GM12878 (cell line): Measurements from ENCODE around the gene INTS2. TPM values are rescaled to one million over a fixed set of nuclear protein-coding genes. Genes with fewer than 3 reads are reported as not detected.

ENCODE experiments used
- ATAC-seq: fragments of 200-7000 bp; cut with Tn5 transposase; 3 replicates; pipeline ENCODE4 v1.9.1; 2020; ENCODE audit warnings: mild to moderate bottlenecking, moderate library complexity
- BruUV-seq: library from RNA; stranded (reverse); fragments of 400-500 nt; replicated peaks from 2 replicates; lab custom pipeline; 2021; lab: Mats Ljungman, UMichigan
- CTCF ChIA-PET: fragments of 300-600 bp; sonication (Branson Sonifier 250); formaldehyde crosslinking; extraction: SDS; loops from one replicate; lab custom pipeline; 2021; ENCODE audit warnings: inconsistent platforms; lab: Yijun Ruan, JAX
- POLR2A ChIA-PET: fragments of 350-600 bp; formaldehyde crosslinking; extraction: SDS; loops from one replicate; lab custom pipeline; 2021; ENCODE audit warnings: inconsistent platforms; lab: Charles Lee
- RAD21 ChIA-PET: fragments of 300-600 bp; sonication (Branson Sonifier 250); formaldehyde crosslinking; loops from one replicate; lab custom pipeline; 2023; ENCODE audit warnings: antibody characterized with exemption; ENCODE audit not compliant: unreplicated experiment; lab: Charles Lee
- SMC1A ChIA-PET: fragments of 300-600 bp; sonication (Branson Sonifier 250); formaldehyde crosslinking; loops from one replicate; lab custom pipeline; 2023; ENCODE audit not compliant: unreplicated experiment, uncharacterized antibody; lab: Charles Lee
- DNase-seq: peaks from one replicate; pipeline ENCODE4 v3.0.0-alpha.2; 2011; ENCODE audit warnings: low read depth, low spot score
- FAIRE-seq: peaks from 3 replicates; lab custom pipeline; 2011; peaks lifted over from hg19 to GRCh38; lab: Jason Lieb, UNC
- H2AFZ ChIP-seq: 2 replicates; pipeline ENCODE4 v1.6.0; 2011; ENCODE audit warnings: low read depth, low read length, control low read depth; ENCODE audit not compliant: control insufficient read depth
- H3K27ac ChIP-seq: 2 replicates; pipeline ENCODE4 v1.5.1; 2011; ENCODE audit warnings: control low read depth; ENCODE audit not compliant: control insufficient read depth, insufficient read depth
- H3K27me3 ChIP-seq, 2 experiments: replicated peaks in 1 of 2; 2 replicates each; pipeline versions ENCODE4 v1.6.0 to v1.6.1; 2011; ENCODE audit warnings: low read length in 1 of 2; ENCODE audit not compliant: control insufficient read depth in 2 of 2, insufficient read depth in 2 of 2
- H3K36me3 ChIP-seq, 2 experiments: 2 replicates each; pipeline ENCODE4 v1.5.1; 2011; ENCODE audit warnings: low read length in 1 of 2; ENCODE audit not compliant: control insufficient read depth in 2 of 2, insufficient read depth in 2 of 2
- H3K4me1 ChIP-seq: 2 replicates; pipeline ENCODE4 v1.6.1; 2011; ENCODE audit warnings: mild to moderate bottlenecking, low read length, moderate library complexity, mixed read lengths; ENCODE audit not compliant: control insufficient read depth, insufficient read depth
- H3K4me2 ChIP-seq: 2 replicates; pipeline ENCODE4 v1.6.0; 2011; ENCODE audit warnings: control low read depth; ENCODE audit not compliant: control insufficient read depth, insufficient read depth
- H3K4me3 ChIP-seq: fragments of 200-600 bp; sonication (generic); 2 replicates; pipeline ENCODE4 v1.5.1; 2016
- H3K79me2 ChIP-seq: 2 replicates; pipeline ENCODE4 v1.6.0; 2011; ENCODE audit warnings: low read length; ENCODE audit not compliant: control insufficient read depth, insufficient read depth
- H3K9ac ChIP-seq: 2 replicates; pipeline ENCODE4 v1.8.0; 2011; ENCODE audit warnings: low read length, control low read depth, mixed read lengths; ENCODE audit not compliant: control insufficient read depth, insufficient read depth
- H3K9me3 ChIP-seq: replicated peaks from 3 replicates; pipeline ENCODE4 v1.5.1; 2011; ENCODE audit warnings: mild to moderate bottlenecking, low read length; ENCODE audit not compliant: control insufficient read depth, insufficient read depth
- H4K20me1 ChIP-seq: 2 replicates; pipeline ENCODE4 v1.6.0; 2011; ENCODE audit not compliant: control insufficient read depth, insufficient read depth
- BHLHE40 ChIP-seq, 2 experiments: fragments of 450-650 bp in 1 of 2; IDR thresholded peaks; 2 replicates each; pipeline ENCODE4 v1.6.1; 2011 to 2017; ENCODE audit warnings: low read depth in 2 of 2, borderline replicate concordance in 1 of 2, improper control_type of control experiment in 1 of 2, low read length in 1 of 2, mild to moderate bottlenecking in 1 of 2
- CBFB ChIP-seq: IDR thresholded peaks from 2 replicates; pipeline ENCODE4 v1.6.1; 2016; ENCODE audit warnings: antibody characterized with exemption, low read depth
- CHD1 ChIP-seq: IDR thresholded peaks from 2 replicates; pipeline ENCODE4 v1.6.1; 2012; ENCODE audit warnings: low read depth, low read length, improper control_type of control experiment
- GATAD2B ChIP-seq: fragments of 450-650 bp; conservative IDR thresholded peaks from 2 replicates; pipeline ENCODE4 v1.6.1; 2017; ENCODE audit warnings: low read depth, mild to moderate bottlenecking, moderate library complexity
- KLF5 ChIP-seq: fragments of 450-650 bp; IDR thresholded peaks from 2 replicates; pipeline ENCODE4 v1.6.1; 2014; ENCODE audit warnings: mild to moderate bottlenecking; ENCODE audit not compliant: partially characterized antibody
- MEF2B ChIP-seq: fragments of 450-650 bp; IDR thresholded peaks from 2 replicates; pipeline ENCODE4 v1.6.1; 2018; ENCODE audit warnings: mild to moderate bottlenecking, moderate library complexity; ENCODE audit not compliant: partially characterized antibody, poor library complexity, severe bottlenecking
- MYC ChIP-seq: IDR thresholded peaks from 2 replicates; pipeline ENCODE4 v1.6.1; 2011; ENCODE audit warnings: mild to moderate bottlenecking, low read length, moderate library complexity, inconsistent platforms; ENCODE audit not compliant: insufficient read depth, insufficient replicate concordance, insufficient read length, severe bottlenecking
- NFYA ChIP-seq: IDR thresholded peaks from 2 replicates; pipeline ENCODE4 v1.6.1; 2011; ENCODE audit warnings: low read depth, mild to moderate bottlenecking, low read length, improper control_type of control experiment, borderline replicate concordance
- PAX5 ChIP-seq: IDR thresholded peaks from 2 replicates; pipeline ENCODE4 v1.6.1; 2011; ENCODE audit warnings: low read depth, low read length, borderline replicate concordance
- POLR2A ChIP-seq: IDR thresholded peaks from 2 replicates; pipeline ENCODE4 v1.6.1; 2011; ENCODE audit warnings: low read depth, mild to moderate bottlenecking, low read length
- POU2F2 ChIP-seq: IDR thresholded peaks from 3 replicates; pipeline ENCODE4 v1.6.1; 2011; ENCODE audit warnings: low read depth, mild to moderate bottlenecking, low read length, borderline replicate concordance
- RFX5 ChIP-seq: IDR thresholded peaks from 2 replicates; pipeline ENCODE4 v1.6.1; 2011; ENCODE audit warnings: low read depth, low read length, improper control_type of control experiment
- SMC3 ChIP-seq: IDR thresholded peaks from 2 replicates; pipeline ENCODE4 v1.6.1; 2011; ENCODE audit warnings: low read length, improper control_type of control experiment, borderline replicate concordance
- SP1 ChIP-seq: IDR thresholded peaks from one replicate; pipeline ENCODE4 v1.6.1; 2011; ENCODE audit warnings: low read depth, low read length
- SRF ChIP-seq, 2 experiments: IDR thresholded peaks; 2 replicates each; pipeline ENCODE4 v1.6.1; 2011; ENCODE audit warnings: low read depth in 2 of 2, low read length in 2 of 2, mild to moderate bottlenecking in 1 of 2, moderate library complexity in 1 of 2
- WRNIP1 ChIP-seq: IDR thresholded peaks from 2 replicates; pipeline ENCODE4 v1.6.1; 2011; ENCODE audit warnings: low read depth, low read length, improper control_type of control experiment, borderline replicate concordance
- ZBED1 ChIP-seq: IDR thresholded peaks from 2 replicates; pipeline ENCODE4 v1.6.1; 2016; ENCODE audit warnings: borderline replicate concordance
- WGBS: methylation state at CpG from one replicate; pipeline ENCODE4 v1.1.6; 2016; ENCODE audit warnings: low lambda C conversion rate; ENCODE audit not compliant: insufficient replicate concordance, insufficient coverage; ENCODE audit errors: missing lambda C conversion rate; 5-methylcytosine and 5-hydroxymethylcytosine counted together
- in situ Hi-C: fragments of 300-500 bp; cut with MboI; formaldehyde crosslinking; loops from 9 replicates; pipeline ENCODE4 v1.14.3; 2018; ENCODE audit warnings: mixed read lengths
- intact Hi-C: fragments of 100-400 bp; cut with micrococcal nuclease; formaldehyde crosslinking; loops from one replicate; pipeline ENCODE4 v1.14.2; 2022; ENCODE audit not compliant: unreplicated experiment
- polyA plus RNA-seq, 11 experiments: library from polyadenylated mRNA; depleted of rRNA in 4 of 11; unstranded in 6 of 11; stranded (reverse) in 5 of 11; fragments of >200 nt; fragmentation: Nextera tagmentation in 4 of 11; fragmentation: Illumina TruSeq in 1 of 11; extraction: Ambion mirVana in 4 of 11; extraction: Trizol in 1 of 11; gene quantifications; 1 replicate in 1 of 11; 2 replicates in 10 of 11; pipeline versions ENCODE4 v1.2.1 to v1.2.3, GENCODE V29; 2011 to 2016; ENCODE audit warnings: inconsistent platforms in 2 of 11, missing spikeins in 2 of 11, low read depth in 1 of 11
- total RNA-seq, 4 experiments: library from RNA; depleted of rRNA in 3 of 4; stranded (reverse); fragments of >200 nt in 3 of 4; fragmentation: Illumina TruSeq in 1 of 4; extraction: Trizol in 1 of 4; gene quantifications; 2 replicates each; pipeline versions ENCODE4 v1.2.1 to v1.2.3, GENCODE V29; 2013 to 2021
- TF ChIP-seq, protein P1 (sequence below): IDR thresholded peaks from 2 replicates; pipeline ENCODE4 v1.6.1; 2011; ENCODE audit warnings: mild to moderate bottlenecking, low read depth, low read length, moderate library complexity; ENCODE audit not compliant: insufficient replicate concordance
- TF ChIP-seq, protein P2 (sequence below): fragments of 450-650 bp; IDR thresholded peaks from 2 replicates; pipeline ENCODE4 v1.6.1; 2016; ENCODE audit warnings: mild to moderate bottlenecking
- TF ChIP-seq, protein P3 (sequence below): IDR thresholded peaks from 2 replicates; pipeline ENCODE4 v1.6.1; 2012; ENCODE audit warnings: mild to moderate bottlenecking, low read depth, low read length

The INTS2 gene
- total and polyA plus RNA-seq, 10 of the 15 experiments (the other 5 are each of a cell fraction or from before 2014, with no cell fraction given): 2.8 to 22.2 (median 11.6) TPM

DNA sequence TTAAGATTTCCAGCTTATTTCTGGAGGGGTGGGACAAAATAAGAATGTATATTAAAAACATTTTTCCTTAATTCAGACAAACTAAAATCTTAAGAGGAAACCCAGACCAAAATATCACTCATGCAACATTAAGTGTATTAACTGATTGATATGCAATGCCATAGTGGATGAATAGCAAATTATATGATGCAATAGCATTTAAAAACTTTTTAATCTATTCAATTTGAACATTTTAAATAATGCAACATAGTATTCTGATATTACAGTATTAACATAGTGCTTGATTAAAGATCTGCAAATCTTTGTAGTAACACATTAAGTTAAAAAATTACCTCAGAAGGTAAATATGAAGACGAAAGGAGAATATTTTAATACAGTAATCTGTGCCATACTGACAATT, 15.3 kb upstream of the INTS2 start (continued):
- TF ChIP-seq, protein P1, sequence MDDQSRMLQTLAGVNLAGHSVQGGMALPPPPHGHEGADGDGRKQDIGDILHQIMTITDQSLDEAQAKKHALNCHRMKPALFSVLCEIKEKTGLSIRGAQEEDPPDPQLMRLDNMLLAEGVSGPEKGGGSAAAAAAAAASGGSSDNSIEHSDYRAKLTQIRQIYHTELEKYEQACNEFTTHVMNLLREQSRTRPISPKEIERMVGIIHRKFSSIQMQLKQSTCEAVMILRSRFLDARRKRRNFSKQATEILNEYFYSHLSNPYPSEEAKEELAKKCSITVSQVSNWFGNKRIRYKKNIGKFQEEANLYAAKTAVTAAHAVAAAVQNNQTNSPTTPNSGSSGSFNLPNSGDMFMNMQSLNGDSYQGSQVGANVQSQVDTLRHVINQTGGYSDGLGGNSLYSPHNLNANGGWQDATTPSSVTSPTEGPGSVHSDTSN: no peak
- TF ChIP-seq GATAD2B (no peak), KLF5 (no peak), MEF2B (no peak), CBFB (no peak), POU2F2 (no peak), CHD1 (no peak), WRNIP1 (no peak)
- TF ChIP-seq, protein P2, sequence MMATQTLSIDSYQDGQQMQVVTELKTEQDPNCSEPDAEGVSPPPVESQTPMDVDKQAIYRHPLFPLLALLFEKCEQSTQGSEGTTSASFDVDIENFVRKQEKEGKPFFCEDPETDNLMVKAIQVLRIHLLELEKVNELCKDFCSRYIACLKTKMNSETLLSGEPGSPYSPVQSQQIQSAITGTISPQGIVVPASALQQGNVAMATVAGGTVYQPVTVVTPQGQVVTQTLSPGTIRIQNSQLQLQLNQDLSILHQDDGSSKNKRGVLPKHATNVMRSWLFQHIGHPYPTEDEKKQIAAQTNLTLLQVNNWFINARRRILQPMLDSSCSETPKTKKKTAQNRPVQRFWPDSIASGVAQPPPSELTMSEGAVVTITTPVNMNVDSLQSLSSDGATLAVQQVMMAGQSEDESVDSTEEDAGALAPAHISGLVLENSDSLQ: no peak

DNA sequence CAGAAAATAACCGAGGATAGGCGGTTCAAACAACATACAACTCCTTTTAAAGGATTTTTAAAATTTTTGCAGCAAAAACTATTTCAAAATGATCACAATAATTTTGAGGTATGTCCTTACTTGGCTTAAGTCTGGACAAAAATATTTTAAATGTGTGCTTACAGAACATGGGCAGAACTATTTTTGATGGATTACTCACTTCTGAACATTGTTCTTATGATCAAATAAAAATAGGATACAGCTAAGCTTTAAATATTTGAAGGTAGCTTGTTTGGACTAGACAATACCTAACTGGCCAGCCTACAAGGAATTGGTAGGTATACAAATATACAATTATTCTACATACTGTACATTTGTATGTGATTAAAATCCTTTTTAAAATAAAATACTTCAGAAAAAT, 14.3 kb upstream of the INTS2 start:
- ChIA-PET POLR2A (no interaction called here), RAD21 (interaction anchor here (1.5 to 4.1 kb wide), 2 partner anchors 124 to 167 kb away, joined by 3 to 17 read pairs; no protein-coding TSS in a partner anchor), CTCF (interaction anchor here (1.2 to 3.0 kb wide), 3 partner anchors 9 to 167 kb away, joined by 3 to 17 read pairs (median 6); no protein-coding TSS in a partner anchor), SMC1A (interaction anchor here (0.6 to 6.2 kb wide), 3 partner anchors 62 to 342 kb away, joined by 3 to 28 read pairs (median 5); no protein-coding TSS in a partner anchor)
- no peak overlapping the region for H3K27ac ChIP-seq
- peaks cover 0 to 12% of the 10 kb centered on the region in 2 experiments; a peak in 2 of 4 replicates for H3K36me3 ChIP-seq
- no peak for FAIRE-seq
- intact Hi-C loops (no loop called here), in situ Hi-C loops (no loop called here)
- H3K79me2 ChIP-seq: no peaks in the 10 kb centered on the region
- H3K9ac ChIP-seq: no peak overlapping the region
- no peak for DNase-seq
- no peak overlapping the region for H2AFZ ChIP-seq
- H3K4me3 ChIP-seq: no peak overlapping the region
- no peak for ATAC-seq
- no peak overlapping the region for H3K4me2 ChIP-seq
- WGBS: 100% methylated on average over 2 of the region's 2 CpGs
- H3K9me3 ChIP-seq: no peaks in the 10 kb centered on the region
- no TSS peak for BruUV-seq
- H4K20me1 ChIP-seq: no peaks in the 10 kb centered on the region
- H3K4me1 ChIP-seq: no peaks in the 10 kb centered on the region
- H3K27me3 ChIP-seq: no peaks in the 10 kb centered on the region
- TF ChIP-seq POLR2A: no peak
- no peak for TF ChIP-seq ZBED1
- no peak for TF ChIP-seq RFX5
- no peak for TF ChIP-seq NFYA
- no peak for TF ChIP-seq SMC3
- no peak for TF ChIP-seq SP1
- TF ChIP-seq, protein P3, sequence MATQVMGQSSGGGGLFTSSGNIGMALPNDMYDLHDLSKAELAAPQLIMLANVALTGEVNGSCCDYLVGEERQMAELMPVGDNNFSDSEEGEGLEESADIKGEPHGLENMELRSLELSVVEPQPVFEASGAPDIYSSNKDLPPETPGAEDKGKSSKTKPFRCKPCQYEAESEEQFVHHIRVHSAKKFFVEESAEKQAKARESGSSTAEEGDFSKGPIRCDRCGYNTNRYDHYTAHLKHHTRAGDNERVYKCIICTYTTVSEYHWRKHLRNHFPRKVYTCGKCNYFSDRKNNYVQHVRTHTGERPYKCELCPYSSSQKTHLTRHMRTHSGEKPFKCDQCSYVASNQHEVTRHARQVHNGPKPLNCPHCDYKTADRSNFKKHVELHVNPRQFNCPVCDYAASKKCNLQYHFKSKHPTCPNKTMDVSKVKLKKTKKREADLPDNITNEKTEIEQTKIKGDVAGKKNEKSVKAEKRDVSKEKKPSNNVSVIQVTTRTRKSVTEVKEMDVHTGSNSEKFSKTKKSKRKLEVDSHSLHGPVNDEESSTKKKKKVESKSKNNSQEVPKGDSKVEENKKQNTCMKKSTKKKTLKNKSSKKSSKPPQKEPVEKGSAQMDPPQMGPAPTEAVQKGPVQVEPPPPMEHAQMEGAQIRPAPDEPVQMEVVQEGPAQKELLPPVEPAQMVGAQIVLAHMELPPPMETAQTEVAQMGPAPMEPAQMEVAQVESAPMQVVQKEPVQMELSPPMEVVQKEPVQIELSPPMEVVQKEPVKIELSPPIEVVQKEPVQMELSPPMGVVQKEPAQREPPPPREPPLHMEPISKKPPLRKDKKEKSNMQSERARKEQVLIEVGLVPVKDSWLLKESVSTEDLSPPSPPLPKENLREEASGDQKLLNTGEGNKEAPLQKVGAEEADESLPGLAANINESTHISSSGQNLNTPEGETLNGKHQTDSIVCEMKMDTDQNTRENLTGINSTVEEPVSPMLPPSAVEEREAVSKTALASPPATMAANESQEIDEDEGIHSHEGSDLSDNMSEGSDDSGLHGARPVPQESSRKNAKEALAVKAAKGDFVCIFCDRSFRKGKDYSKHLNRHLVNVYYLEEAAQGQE: no peak
- no peak for TF ChIP-seq PAX5
- TF ChIP-seq MYC: no peak
- no peak for TF ChIP-seq SRF (IDR thresholded peaks at IDR 0.05; ENCODE audit: low read depth in 2 of 2, low read length in 2 of 2)
- TF ChIP-seq BHLHE40 (IDR thresholded peaks at IDR 0.05; ENCODE audit: borderline replicate concordance in 1 of 2, low read depth in 2 of 2, low read length in 1 of 2): no peak
